Activated naive CD8-positive, alpha-beta T cell treated with anti-CD3 and anti-CD28 coated beads, Interleukin-2, amount 10 ng/mL, durations not matched to agents 7 days and 5 days (primary cell): ENCODE data around the gene PAPOLA. TPM values are rescaled to one million over a fixed set of nuclear protein-coding genes. Genes with fewer than 3 reads are reported as not detected.
"Not testable (repeated sequence)": the region's sequence is repeated elsewhere in the genome, so short reads cannot be mapped to it uniquely, and the experiment has no call there.

Experiments
- ATAC-seq: fragments of 150-1000 bp; cut with Tn5 transposase; one replicate; pipeline ENCODE4 v1.10.0; 2021; ENCODE audit warnings: low read depth, moderate library complexity
- POLR2A ChIA-PET: fragments of 350-600 bp; sonication (Branson Sonifier 250); formaldehyde crosslinking; loops from one replicate; lab custom pipeline; 2021; ENCODE audit warnings: antibody characterized with exemption; lab: Charles Lee
- DNase-seq: peaks from one replicate; pipeline ENCODE4 v3.0.0; 2021
- H3K27ac Mint-ChIP-seq: one replicate; pipeline ENCODE4 v1.8.0; 2022; ENCODE audit warnings: mild to moderate bottlenecking, mixed read lengths
- H3K27me3 Mint-ChIP-seq: one replicate; pipeline ENCODE4 v1.8.0; 2022; ENCODE audit warnings: mild to moderate bottlenecking, moderate library complexity, mixed read lengths
- H3K36me3 Mint-ChIP-seq: one replicate; pipeline ENCODE4 v1.8.0; 2021; ENCODE audit warnings: mild to moderate bottlenecking, mixed read lengths
- H3K4me1 Mint-ChIP-seq: one replicate; pipeline ENCODE4 v1.8.0; 2021; ENCODE audit warnings: mixed read lengths
- H3K4me3 Mint-ChIP-seq: one replicate; pipeline ENCODE4 v1.8.0; 2022; ENCODE audit warnings: mild to moderate bottlenecking, moderate library complexity, mixed read lengths
- H3K9me3 Mint-ChIP-seq: one replicate; pipeline ENCODE4 v1.8.0; 2021; ENCODE audit warnings: mixed read lengths
- total RNA-seq, 2 experiments: library from RNA; stranded (reverse); gene quantifications; one replicate each; pipeline ENCODE4 v1.2.3, GENCODE V29; 2021

Gene PAPOLA
- total RNA-seq: 100 to 1,000 TPM; 168 to 175 TPM

DNA sequence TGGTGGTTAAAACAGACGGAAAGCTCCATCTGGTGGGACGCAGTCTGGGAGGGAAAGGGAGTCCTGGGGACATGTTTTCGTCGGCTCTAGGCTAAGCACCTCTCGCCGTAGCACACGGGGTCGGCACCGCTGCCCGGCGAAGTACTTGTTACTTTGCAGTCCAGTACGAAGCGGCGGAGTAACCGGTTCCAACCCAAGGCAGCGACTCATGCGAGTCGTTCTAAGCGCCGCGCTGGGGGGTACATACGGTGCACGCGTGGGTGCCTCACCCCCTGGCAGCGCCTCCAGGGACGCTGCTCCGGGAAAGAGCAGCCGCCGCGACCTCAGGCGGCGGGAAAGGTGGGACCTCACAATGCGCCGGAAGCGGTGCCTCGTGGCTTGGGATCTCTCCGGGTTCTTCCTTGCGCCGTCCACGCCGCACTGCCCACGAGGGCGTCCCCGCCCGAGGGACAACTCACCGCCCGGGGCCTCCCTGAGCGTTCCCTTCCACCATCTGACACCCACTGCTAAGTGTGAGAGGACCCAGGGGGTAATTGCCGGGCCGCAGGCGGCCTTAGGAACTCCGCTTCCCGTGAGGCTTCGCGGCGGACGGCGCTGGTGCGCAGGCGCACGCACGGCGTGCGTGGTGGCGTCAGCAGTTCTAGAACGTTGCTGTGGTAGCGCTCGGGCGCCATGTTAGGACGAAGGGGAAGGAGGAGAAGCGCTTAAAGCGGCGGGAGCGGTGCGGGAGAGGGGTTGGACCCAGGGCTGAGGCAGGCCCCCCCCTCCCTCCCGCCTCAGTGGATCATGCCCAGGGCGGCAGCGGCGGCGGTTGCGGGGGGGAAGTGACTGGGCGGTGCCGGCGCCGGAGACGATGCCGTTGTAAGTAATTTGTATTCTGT lies at the start of gene PAPOLA:
PAPOLA (plus strand) TSS at position 643 of the 881 bp plus-strand sequence; CDS start at position 854, 211 bp downstream.
- peak; percentile 94 for ATAC-seq
- Mint-ChIP-seq H3K4me1 (peaks cover 35% of the 10 kb centered on the region), H3K9me3 (no peaks in the 10 kb centered on the region), H3K27ac (peak within 1 kb of the TSS; percentile 91), H3K36me3 (peaks cover 11% of the 10 kb centered on the region), H3K4me3 (peak within 1 kb of the TSS; percentile 91), H3K27me3 (peaks cover 6% of the 10 kb centered on the region)
- POLR2A ChIA-PET: no interaction called here
- DNase-seq: peak; percentile 95

DNA sequence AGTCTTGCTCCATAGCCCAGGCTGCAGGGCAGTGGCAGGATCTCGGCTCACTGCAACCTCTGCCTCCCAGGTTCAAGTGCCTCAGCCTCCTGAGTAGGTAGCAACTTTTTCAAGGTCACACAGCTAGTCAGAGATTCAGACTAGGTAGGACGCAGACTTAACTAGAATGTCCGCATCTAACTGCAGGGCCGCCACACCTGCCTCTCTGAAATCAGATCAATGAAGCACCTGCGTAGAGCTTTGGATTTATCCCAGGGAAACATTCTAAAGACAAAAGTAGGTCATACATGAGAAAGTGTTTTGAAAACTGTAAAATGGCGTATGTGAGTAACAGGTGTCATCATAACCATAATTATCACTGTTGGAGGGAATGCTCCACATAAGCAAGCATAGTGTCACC lies 49.5 kb upstream of the PAPOLA start:
- no peaks in the 10 kb centered on the region for H3K4me1 Mint-ChIP-seq
- DNase-seq (no peak), ATAC-seq (no peak)
- no peak overlapping the region for H3K27ac Mint-ChIP-seq
- H3K27me3 Mint-ChIP-seq: peaks cover 8% of the 10 kb centered on the region
- H3K36me3 Mint-ChIP-seq: no peaks in the 10 kb centered on the region
- H3K9me3 Mint-ChIP-seq: no peaks in the 10 kb centered on the region
- POLR2A ChIA-PET: no interaction called here
- no peak overlapping the region for H3K4me3 Mint-ChIP-seq

DNA sequence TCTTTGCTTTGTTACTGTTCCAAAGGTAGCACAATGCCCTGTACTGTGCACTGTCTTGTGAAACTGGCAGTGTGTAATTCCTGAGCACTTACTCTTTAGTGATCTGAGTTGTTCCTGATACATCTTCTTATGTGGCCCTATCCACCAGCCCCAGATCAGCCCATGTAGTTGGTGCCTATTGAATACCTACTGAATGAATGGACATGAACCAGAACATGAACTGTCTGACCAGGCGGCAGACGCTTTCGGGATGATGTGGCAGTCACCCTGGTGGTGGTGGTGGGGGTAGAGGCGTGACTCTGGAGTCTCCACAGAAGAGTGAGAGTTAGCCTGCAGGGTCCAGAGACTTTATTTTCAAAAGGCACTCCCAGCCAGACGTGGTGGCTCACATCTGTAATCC lies 46.6 kb upstream of the PAPOLA start:
- Mint-ChIP-seq H3K4me1 (no peaks in the 10 kb centered on the region), H3K36me3 (no peaks in the 10 kb centered on the region), H3K27me3 (peaks cover 8% of the 10 kb centered on the region), H3K27ac (no peak overlapping the region), H3K9me3 (no peaks in the 10 kb centered on the region), H3K4me3 (no peak overlapping the region)
- POLR2A ChIA-PET: no interaction called here
- DNase-seq (no peak), ATAC-seq (no peak)

DNA sequence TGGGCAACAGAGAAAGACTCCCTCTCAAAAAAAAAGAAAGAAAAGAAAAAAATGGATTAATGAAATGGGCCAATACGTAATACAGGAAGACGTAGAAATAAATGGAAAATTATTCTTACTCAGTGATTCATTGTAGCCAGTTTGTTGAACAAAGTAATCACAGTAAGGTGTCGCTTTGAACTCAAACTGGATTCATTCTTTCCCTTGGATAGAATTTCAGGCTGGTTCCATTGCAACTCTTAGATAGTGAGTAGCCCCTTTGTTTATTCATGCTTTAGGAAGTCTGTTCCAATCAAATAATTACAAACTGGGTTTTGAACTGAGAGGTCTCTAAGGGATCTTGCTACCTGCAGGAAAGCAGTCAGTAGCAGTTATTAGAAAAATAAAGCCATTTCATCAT lies 42.3 kb upstream of the PAPOLA start:
- H3K36me3 Mint-ChIP-seq: no peaks in the 10 kb centered on the region

DNA sequence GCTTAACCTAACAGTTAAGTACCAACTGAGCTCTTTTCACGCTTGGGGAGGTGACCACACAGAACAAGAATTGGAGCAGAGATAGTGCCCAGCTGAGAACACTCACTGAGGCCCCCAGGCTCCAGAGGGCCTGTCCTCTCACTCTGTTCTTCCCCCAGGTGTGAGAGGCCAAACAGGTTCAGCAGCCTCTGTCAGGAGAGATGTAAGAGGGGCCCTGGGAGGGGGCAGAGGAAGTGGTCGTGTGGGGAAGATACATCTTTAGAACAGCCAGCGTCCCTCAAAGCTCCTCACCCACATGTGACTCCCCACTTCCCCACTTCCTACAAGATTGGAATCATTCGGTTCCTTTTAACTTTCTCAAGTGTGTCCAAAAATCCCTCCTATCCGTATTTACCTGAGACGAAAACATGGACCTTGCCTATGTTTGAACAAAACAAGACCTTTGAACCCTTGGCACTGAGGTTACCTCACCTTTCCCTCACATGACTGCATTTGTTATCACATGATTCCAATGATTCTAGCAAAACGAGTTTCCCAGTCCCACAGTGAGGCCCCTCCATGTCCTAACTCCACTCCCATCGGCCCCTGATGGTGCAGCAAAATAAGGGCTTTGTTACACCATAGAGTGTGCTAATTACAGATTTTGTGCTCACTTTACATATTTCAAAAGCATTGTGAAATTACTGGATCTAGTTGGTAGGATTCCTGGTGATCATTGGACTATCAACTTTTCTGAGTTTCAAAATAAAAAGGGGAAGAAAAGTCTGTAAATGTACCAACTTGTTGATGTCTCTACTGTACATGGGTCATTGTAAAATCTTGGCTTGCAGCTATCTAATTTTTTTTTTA lies 40.0 kb upstream of the PAPOLA start:
- Mint-ChIP-seq H3K27me3 (no peaks in the 10 kb centered on the region), H3K9me3 (no peaks in the 10 kb centered on the region), H3K4me1 (peaks cover 13% of the 10 kb centered on the region), H3K36me3 (no peaks in the 10 kb centered on the region), H3K4me3 (no peak overlapping the region), H3K27ac (no peak overlapping the region)
- DNase-seq (no peak), ATAC-seq (peak; percentile 50)
- POLR2A ChIA-PET: no interaction called here

More for the DNA sequence above, 42.3 kb upstream of the PAPOLA start:
- ATAC-seq: no peak
- Mint-ChIP-seq H3K9me3 (no peaks in the 10 kb centered on the region), H3K27ac (no peak overlapping the region), H3K4me1 (peaks cover 13% of the 10 kb centered on the region), H3K27me3 (peaks cover 3% of the 10 kb centered on the region), H3K4me3 (no peak overlapping the region)
- POLR2A ChIA-PET: no interaction called here
- DNase-seq: no peak

DNA sequence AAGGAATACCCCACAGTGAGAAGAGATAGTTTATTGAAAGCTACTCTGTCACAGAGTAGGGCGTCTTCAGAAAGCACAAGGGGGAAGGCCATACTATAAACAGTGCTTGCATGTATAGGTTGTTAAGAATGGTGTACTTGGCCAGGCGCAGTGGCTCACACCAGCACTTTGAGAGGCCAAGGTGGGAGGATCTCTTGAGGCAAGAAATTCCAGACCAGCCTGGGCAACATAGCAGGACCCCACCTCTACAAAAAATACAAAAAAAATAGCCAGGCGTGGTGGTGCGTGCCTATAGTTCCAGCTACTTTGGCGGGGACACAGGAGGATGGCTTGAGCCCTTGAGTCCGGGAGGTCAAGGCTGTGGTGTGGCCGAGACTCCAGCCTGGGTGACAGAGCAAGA lies 38.0 kb upstream of the PAPOLA start:
- peaks cover 13% of the 10 kb centered on the region for H3K4me1 Mint-ChIP-seq
- no peak overlapping the region for H3K27ac Mint-ChIP-seq
- DNase-seq (no peak), ATAC-seq (no peak)
- no peaks in the 10 kb centered on the region for H3K9me3 Mint-ChIP-seq
- H3K4me3 Mint-ChIP-seq: no peak overlapping the region
- H3K36me3 Mint-ChIP-seq: no peaks in the 10 kb centered on the region
- POLR2A ChIA-PET: no interaction called here
- H3K27me3 Mint-ChIP-seq: no peaks in the 10 kb centered on the region

DNA sequence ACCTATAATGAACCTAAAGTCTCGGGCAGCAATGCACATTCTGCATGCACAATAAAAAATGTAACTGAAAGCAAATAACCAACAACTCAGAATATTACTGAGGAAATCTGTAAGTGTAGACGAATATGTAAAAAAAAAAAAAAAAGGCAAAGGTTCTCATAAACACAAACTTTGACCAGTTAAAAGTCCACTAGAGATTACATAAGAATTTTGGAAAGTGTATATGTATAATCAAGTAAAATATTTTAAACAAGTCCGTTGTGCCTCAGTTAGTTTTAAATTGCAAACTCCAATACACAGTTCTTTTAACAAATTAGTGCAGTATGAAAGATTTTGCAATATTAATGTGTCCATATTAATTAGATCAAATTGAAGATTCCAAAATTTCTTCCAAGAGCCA lies 35.3 kb upstream of the PAPOLA start:
- H3K9me3 Mint-ChIP-seq: no peaks in the 10 kb centered on the region
- no peak overlapping the region for H3K4me3 Mint-ChIP-seq
- H3K4me1 Mint-ChIP-seq: peaks cover 6% of the 10 kb centered on the region
- H3K27ac Mint-ChIP-seq: no peak overlapping the region
- DNase-seq (no peak), ATAC-seq (no peak)
- H3K36me3 Mint-ChIP-seq: no peaks in the 10 kb centered on the region
- POLR2A ChIA-PET: no interaction called here
- H3K27me3 Mint-ChIP-seq: peaks cover 6% of the 10 kb centered on the region

DNA sequence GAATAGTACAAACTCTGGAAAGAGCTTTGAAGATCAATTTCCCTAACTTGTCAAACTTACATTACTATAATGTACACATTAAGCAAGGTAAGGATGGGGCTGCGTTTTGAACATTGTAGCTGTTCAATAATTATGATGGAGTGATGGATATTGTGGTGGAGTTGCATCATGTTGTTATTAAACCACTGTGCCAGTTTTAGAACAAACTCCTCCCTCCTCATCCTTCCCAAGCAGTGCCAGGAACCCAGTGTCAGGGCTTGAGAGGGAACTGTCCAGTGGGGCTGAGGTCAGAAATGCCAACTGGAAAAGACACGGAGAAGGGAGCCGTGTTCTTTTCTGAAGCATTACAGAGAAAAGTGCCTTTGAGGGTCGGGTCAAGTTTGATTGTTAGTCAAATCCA lies 31.9 kb upstream of the PAPOLA start:
- no peak for ATAC-seq
- Mint-ChIP-seq H3K27ac (no peak overlapping the region), H3K9me3 (no peaks in the 10 kb centered on the region), H3K4me1 (no peaks in the 10 kb centered on the region), H3K36me3 (no peaks in the 10 kb centered on the region), H3K4me3 (no peak overlapping the region), H3K27me3 (peaks cover 9% of the 10 kb centered on the region)
- POLR2A ChIA-PET: no interaction called here
- no peak for DNase-seq

DNA sequence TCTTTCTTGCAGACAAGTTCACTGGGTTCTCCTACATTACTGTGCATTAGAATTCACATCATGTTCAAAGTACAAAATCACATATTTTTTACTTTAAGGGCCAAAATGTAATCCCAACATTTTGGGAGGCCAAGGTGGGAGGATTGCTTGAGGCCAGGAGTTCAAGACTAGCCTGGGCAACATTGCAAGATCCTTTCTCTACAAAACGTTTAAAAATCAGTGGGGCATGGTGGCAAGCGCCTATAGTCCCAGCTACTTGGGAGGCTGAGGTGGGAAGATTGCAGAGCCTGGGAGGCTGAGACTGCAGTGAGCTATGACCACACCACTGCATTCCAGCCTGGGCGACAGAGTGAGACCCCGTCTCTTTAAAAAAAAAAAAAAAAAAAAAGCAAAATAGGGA lies 31.2 kb upstream of the PAPOLA start:
- ATAC-seq, H3K9me3 Mint-ChIP-seq, H3K4me1 Mint-ChIP-seq, H3K36me3 Mint-ChIP-seq, H3K27ac Mint-ChIP-seq, POLR2A ChIA-PET, DNase-seq, H3K27me3 Mint-ChIP-seq, H3K4me3 Mint-ChIP-seq: not testable (repeated sequence)

DNA sequence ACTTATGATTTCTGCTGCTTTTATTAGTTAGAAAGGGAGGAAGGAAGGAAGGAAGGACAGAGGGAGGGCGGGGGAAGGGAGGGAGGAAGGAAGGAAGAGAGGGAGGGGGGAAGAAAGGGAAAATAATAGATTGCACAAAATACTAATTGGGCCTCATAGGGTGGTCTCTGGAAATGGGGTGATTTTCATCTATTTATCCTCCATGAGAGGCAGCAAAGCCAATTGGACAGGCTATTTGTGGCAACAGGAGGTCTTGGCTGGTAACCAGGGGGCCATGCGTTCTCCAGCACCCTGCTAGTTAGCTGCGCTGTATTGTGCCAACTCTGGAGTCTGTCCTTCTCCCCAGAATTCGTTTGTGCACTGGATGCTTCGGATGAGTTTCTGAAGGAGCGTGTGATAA lies 24.1 kb upstream of the PAPOLA start:
- Mint-ChIP-seq H3K27ac (no peak overlapping the region), H3K4me3 (no peak overlapping the region), H3K9me3 (no peaks in the 10 kb centered on the region), H3K27me3 (peaks cover 10% of the 10 kb centered on the region), H3K4me1 (no peaks in the 10 kb centered on the region), H3K36me3 (no peaks in the 10 kb centered on the region)
- no peak for DNase-seq
- POLR2A ChIA-PET: no interaction called here
- no peak for ATAC-seq

DNA sequence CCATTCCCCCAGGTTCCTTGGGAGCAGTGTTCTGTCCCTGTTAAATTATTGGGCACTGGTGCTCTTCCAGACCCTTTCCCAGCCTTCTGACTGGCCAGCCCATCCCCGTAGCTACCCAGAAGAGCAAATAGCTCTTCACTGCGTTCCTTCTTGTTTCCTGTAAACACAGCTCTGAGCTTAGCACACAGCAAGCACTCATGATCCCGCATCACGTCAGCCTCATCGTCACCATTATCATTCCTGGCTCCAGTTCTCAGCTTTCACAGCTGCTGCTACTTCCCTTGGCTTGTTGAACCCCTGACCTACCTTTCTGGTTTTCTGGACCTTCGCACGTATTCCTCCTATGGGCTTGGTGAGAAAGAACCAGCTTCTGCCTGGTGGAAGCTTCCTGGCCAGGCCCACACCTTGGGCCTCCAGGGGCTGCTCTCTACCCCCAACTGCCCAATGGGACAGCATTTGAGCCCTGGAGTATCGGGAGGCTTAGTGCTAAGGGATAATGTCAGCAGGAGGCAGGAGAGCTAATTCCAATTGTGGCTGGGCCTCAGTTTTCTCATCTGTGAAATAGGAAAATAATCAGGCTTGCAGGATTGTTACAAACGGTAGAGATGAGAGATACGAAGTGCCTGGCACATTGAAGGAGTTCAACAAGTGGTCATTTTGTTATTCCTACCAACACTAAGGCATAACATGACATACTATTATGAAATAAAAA lies 22.6 kb upstream of the PAPOLA start:
- DNase-seq: no peak
- Mint-ChIP-seq H3K4me1 (no peaks in the 10 kb centered on the region), H3K4me3 (no peak overlapping the region), H3K9me3 (no peaks in the 10 kb centered on the region), H3K27me3 (peaks cover 15% of the 10 kb centered on the region), H3K36me3 (no peaks in the 10 kb centered on the region), H3K27ac (no peak overlapping the region)
- no peak for ATAC-seq
- POLR2A ChIA-PET: no interaction called here

DNA sequence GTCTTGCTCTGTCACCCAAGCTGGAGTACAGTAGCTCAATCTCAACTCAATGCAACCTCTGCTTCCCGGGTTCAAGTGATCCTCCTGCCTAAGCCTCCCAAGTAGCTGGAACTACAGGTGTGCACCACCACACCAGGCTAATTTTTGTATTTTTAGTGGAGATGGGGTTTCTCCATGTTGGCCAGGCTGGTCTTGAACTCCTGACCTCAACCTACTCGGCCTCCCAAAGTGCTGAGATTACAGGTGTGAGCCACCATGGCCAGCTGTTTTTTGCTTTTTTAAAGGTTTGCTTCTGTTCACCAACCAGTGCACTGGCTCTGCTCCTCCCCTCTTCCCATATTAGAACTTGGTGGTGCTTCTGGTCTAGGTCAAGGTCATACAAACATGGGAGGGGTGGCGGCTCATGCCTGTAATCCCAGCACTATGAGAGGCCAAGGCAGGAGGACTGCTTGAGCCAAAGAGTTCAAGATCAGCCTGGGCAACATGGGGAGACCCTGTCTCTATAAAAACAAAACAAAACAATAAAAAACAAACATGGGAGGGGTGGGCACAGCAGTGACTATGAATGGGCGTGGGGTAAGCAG lies 20.4 kb upstream of the PAPOLA start:
- Mint-ChIP-seq H3K4me1 (no peaks in the 10 kb centered on the region), H3K27ac (no peak overlapping the region), H3K9me3 (no peaks in the 10 kb centered on the region), H3K27me3 (peaks cover 13% of the 10 kb centered on the region), H3K36me3 (no peaks in the 10 kb centered on the region), H3K4me3 (no peak overlapping the region)
- POLR2A ChIA-PET: no interaction called here
- DNase-seq (no peak), ATAC-seq (no peak)

DNA sequence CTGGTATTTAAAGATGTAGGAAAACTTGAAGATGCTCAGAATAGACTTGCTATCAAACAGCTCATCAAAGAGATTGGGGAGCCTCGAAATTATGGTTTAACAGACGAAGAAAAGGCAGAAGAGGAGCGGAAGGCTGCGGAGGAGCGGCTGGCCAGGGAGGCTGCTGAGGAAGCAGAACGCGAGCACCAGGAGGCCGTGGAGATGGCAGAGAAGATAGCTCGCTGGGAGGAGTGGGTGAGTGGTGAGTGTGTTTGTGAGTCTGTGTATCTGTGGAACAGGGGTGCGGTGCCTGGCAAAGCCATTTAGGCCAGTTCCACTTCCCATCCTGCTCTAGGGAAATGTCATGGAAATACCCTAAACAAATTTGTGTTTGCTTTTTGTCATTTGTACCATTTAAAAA lies 19.2 kb upstream of the PAPOLA start:
- H3K27ac Mint-ChIP-seq: no peak overlapping the region
- ATAC-seq (no peak), DNase-seq (no peak)
- H3K4me1 Mint-ChIP-seq: no peaks in the 10 kb centered on the region
- POLR2A ChIA-PET: interaction anchor here (0.5 kb wide), 1 partner anchor 11 kb away, joined by 3 read pairs; no protein-coding TSS in a partner anchor
- no peaks in the 10 kb centered on the region for H3K36me3 Mint-ChIP-seq
- H3K4me3 Mint-ChIP-seq: no peak overlapping the region
- H3K9me3 Mint-ChIP-seq: no peaks in the 10 kb centered on the region
- H3K27me3 Mint-ChIP-seq: peaks cover 9% of the 10 kb centered on the region
